GM21526 (cell line): Measurements from ENCODE around the gene PSKH1.
"Not testable (repeated sequence)": the region's sequence is repeated elsewhere in the genome, so short reads cannot be mapped to it uniquely, and the experiment has no call there.

Source experiments
- ATAC-seq: cut with Tn5 transposase; IDR thresholded peaks from one replicate; pipeline ENCODE4 v1.9.1; 2021; ENCODE audit warnings: moderate library complexity; ENCODE audit not compliant: unreplicated experiment, low FRiP score

Gene PSKH1

DNA sequence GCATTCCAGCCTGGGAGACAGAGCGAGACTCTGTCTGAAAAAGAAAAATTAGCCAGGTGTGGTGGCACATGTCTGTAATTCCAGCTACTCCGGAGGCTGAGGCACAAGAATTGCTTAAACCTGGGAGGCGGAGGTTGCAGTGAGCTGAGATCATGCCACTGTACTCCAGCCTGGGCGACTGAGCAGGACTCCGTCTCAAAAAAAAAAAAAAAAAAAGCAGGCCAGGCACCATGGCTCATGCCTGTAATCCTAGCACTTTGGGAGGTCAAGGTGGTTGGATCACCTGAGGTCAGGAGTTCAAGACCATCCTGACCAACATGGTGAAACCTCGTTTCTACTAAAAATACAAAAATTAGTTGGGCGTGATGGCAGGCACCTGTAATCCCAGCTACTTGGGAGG is 79.2 kb downstream of the PSKH1 start:
- not testable (repeated sequence) for ATAC-seq

DNA sequence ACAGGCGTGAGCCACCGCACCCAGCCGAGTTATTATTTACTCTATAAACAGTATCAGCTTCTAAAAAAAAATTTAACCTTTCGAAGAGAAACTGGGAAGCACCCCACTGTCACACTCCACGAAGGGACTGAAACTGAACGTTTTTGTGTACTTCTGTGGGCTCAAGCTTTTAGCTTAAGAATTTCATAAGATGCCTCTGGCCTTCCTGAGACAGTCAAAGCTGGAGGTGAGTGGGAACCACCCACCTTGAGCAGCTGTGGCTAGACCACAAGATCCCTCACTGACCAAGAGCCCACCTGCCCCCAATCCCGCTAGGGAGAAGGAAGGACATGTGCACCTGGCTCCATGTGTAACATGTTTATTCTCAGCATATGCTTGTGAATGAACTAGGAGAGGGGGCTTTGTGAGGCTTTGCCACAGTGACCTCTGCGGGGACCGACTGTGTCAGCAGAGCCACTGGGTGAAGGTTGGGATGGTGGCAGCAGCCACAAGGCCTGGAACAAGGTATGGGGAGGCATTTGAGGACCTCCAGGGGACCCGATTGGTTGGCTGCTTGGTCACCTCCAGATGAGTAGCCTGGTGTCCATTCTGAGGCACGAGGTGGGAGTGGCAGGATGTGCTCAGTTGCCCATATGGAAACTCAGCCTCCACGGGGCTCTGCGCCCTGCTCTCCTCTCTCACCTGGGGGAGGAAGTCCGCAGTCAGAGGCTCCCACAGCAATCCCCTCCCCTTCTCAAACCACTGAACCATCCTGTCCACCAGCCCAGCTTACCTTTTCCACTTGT is 82.5 kb downstream of the PSKH1 start:
- ATAC-seq, result no peak

DNA sequence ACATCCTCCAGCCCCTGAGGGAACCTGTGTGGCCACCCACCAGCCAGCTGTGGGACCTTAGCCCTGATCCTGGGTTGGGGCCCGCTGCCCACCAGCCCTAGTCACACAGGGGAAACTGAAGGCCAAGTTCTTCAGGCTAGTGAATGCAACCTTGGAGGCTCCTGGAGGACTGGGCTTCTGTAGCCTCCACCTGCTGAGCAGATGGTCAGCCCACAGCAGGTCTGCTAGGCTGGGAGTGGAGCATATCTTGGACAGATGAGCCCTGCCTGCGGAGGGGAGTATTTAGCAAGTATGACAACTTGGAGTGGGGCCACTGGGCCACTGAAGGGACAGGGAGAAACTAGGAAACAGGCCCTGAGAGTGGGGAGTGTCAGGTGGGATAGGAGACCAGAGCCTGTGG is 83.2 kb downstream of the PSKH1 start:
- ATAC-seq, result no peak

DNA sequence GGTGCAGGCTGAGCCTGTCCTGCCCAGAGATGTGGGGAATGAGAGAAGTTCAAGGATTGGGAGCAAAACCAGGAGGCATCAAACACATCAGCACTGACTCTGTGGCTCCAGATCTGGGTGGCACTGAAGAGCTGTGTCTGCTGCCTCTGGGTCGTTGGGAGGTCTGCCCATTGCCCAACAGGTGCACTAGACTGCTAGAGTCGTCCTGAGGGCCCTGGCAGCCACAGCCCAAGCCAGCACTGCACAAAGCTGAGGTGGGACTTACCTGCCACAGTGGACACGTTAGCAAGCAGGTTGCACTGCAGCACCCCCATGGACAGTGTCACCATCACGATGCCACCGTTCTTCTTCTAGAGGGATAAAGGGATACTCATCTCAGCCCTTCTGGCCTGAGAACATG is 84.0 kb downstream of the PSKH1 start:
- no peak for ATAC-seq

DNA sequence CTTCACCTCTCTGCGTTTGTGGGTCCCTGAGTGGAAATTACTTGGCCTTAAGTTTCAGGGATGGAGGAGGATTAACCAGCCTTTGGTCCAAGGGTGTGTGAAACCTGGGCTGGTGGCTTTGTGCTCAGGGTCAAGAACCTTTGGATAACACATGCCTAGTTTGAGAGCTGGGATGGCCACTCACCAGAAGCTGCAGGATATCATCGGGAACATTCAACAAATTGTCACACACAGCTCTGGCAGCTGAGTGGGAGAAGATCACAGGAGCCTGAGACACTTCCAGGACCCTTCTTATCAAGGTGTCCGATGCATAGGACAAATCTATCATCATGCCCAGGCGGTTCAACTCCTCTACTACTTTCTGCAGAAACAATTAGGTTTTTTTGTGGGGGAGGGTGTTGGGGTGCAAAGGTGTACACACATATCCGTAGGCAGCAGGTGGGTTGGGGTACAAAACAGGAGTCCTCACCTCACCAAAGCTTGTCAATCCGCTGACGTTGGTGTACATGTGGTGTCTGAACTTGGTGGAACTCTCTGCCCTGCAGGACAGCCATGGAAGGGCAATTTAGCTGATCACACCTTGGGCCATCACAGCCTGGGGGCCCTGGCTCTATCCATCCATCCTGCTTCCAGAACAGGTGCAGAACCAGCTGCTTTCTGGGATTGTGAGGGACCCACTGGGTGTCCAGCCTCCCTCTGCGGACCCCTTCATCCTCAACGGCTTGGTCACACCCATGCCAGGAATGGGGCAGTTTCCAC is 84.6 kb downstream of the PSKH1 start:
- no peak for ATAC-seq
